Left ventricle myocardium inferior (tissue), 1 donor: ENCODE data around the gene SLC35D1. TPM values are rescaled to one million over a fixed set of nuclear protein-coding genes. Genes with fewer than 3 reads are reported as not detected.

ENCODE experiments used
- DNase-seq: peaks from one replicate; pipeline ENCODE4 v3.0.0-alpha.2; 2020
- H3K27ac ChIP-seq: fragments of 200-600 bp; replicated peaks from 2 replicates; pipeline ENCODE4 v1.8.0; 2021
- H3K27me3 ChIP-seq: fragments of 200-600 bp; 2 replicates; pipeline ENCODE4 v1.8.0; 2021; ENCODE audit warnings: low read depth
- H3K36me3 ChIP-seq: fragments of 200-600 bp; 2 replicates; pipeline ENCODE4 v1.8.0; 2021
- H3K4me1 ChIP-seq: fragments of 200-600 bp; 2 replicates; pipeline ENCODE4 v1.8.0; 2021
- H3K4me3 ChIP-seq: fragments of 200-600 bp; 2 replicates; pipeline ENCODE4 v1.8.0; 2021; ENCODE audit warnings: mild to moderate bottlenecking, moderate library complexity
- H3K9me3 ChIP-seq: fragments of 200-600 bp; replicated peaks from 2 replicates; pipeline ENCODE4 v1.8.0; 2021
- intact Hi-C: fragments of 100-400 bp; cut with micrococcal nuclease; formaldehyde crosslinking; loops from one replicate; pipeline ENCODE4 v1.11.0; 2022
- long read RNA-seq: library from polyadenylated mRNA; unstranded; transcript quantifications from one replicate; pipeline ENCODE4 v2.0.0, GENCODE V29; 2021
- total RNA-seq: library from RNA; stranded (reverse); fragmentation: NEBNext Ultra II Directional; extraction: Animal tissue kit (Norgen Biotek cat#: 25700); gene quantifications from one replicate; pipeline ENCODE4 v1.2.1, GENCODE V29; 2021
- TF ChIP-seq, protein P1 (sequence below): fragments of 200-600 bp; IDR thresholded peaks from 2 replicates; pipeline ENCODE4 v1.8.0; 2021; ENCODE audit warnings: antibody characterized with exemption, mild to moderate bottlenecking, borderline replicate concordance
- donor health status: DM: no; HTN: yes; CAD: no; lungs with severe emphysema.

SLC35D1 gene
- 2.6 TPM for total RNA-seq
- long read RNA-seq, partial matches to known transcripts, result 0 of 1 reads
- long read RNA-seq, other reads (novel, unspliced or antisense), result 1 of 1 reads

DNA sequence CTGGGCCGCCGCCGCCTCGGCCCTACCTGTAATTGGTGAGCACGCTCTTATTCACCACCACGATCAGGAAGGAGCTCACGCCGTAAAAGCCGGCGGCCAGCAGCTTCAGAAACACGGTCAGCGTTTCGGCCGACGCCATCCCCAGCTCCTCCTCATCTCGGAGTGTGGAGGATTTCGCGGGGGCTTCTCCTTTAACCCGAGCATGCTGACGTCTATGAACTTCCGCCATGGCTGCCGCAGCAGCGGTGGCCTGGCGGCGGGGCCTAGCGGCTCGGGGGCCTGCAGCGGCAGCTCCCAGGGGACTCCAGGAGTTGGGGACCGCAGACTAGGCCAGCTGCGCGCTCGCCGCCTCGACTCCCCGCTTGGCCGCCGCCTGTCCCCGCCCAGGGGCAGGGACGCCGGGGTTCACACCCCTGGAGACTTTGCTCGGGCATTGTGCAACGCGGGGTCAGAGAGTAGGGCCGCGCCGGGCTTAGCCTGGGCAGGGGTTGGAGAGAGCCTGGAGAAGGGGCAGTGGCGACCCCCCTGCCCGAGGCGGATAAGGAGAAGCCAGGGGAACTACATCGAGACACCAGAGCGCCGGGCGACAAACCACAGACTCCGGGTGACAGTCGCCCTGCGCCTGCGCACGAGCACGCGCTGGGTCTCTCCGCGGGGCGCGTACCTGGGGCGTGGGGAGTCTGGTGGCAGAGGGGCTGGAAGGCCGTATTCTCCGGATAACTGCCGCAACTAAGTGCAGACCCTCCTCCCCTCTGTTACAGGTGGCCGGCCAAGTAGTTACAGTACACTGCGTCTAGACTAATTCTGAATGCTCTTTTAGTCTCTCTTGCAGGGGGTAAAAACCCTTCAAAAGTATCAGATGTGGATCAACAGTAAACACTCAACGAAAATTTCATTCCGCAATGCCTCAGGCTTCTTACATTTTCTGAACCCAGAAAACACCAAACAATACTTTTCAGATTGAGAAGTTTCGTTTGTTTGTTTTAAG is at the start of gene SLC35D1:
TSS of gene SLC35D1 (minus strand) at position 364 of the 988 bp plus-strand sequence. CDS start at position 229, 135 bp downstream.
- Histone ChIP-seq H3K36me3 (peaks cover 21% of the 10 kb centered on the region), H3K4me3 (peak within 1 kb of the TSS; percentile 84), H3K9me3 (no peaks in the 10 kb centered on the region), H3K27ac (peak within 1 kb of the TSS; percentile 98), H3K4me1 (peaks cover 42% of the 10 kb centered on the region), H3K27me3 (no peaks in the 10 kb centered on the region)
- TF ChIP-seq, protein P1, sequence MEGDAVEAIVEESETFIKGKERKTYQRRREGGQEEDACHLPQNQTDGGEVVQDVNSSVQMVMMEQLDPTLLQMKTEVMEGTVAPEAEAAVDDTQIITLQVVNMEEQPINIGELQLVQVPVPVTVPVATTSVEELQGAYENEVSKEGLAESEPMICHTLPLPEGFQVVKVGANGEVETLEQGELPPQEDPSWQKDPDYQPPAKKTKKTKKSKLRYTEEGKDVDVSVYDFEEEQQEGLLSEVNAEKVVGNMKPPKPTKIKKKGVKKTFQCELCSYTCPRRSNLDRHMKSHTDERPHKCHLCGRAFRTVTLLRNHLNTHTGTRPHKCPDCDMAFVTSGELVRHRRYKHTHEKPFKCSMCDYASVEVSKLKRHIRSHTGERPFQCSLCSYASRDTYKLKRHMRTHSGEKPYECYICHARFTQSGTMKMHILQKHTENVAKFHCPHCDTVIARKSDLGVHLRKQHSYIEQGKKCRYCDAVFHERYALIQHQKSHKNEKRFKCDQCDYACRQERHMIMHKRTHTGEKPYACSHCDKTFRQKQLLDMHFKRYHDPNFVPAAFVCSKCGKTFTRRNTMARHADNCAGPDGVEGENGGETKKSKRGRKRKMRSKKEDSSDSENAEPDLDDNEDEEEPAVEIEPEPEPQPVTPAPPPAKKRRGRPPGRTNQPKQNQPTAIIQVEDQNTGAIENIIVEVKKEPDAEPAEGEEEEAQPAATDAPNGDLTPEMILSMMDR, result no peak
- intact Hi-C loops, result no loop called here
- DNase-seq, result peak; percentile 71

DNA sequence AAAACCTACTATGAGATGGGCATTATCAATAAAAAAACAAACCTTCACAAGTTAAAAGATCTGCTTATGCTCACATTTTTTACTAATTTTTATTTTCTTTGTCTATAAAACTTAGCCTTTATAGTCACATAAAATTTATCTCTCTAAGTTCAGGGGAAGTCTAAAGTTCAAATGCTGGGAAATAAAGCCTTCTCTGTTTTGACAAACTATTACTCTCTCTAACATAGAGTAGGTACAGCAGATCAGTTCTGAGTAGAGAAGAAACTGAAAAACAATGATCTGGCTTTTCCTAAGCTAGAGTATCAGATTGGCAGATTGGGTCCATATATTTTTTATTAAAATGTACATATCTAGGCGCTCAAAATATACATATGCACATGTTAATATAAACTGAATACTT is 49.6 kb upstream of the SLC35D1 start:
- DNase-seq, result no peak
- H3K27ac ChIP-seq, result no peak overlapping the region
- intact Hi-C loops, result no loop called here
- no peaks in the 10 kb centered on the region for H3K27me3 ChIP-seq
- no peaks in the 10 kb centered on the region for H3K36me3 ChIP-seq
- TF ChIP-seq, protein P1, result no peak
- no peaks in the 10 kb centered on the region for H3K9me3 ChIP-seq
- no peak overlapping the region for H3K4me3 ChIP-seq
- H3K4me1 ChIP-seq, result no peaks in the 10 kb centered on the region

DNA sequence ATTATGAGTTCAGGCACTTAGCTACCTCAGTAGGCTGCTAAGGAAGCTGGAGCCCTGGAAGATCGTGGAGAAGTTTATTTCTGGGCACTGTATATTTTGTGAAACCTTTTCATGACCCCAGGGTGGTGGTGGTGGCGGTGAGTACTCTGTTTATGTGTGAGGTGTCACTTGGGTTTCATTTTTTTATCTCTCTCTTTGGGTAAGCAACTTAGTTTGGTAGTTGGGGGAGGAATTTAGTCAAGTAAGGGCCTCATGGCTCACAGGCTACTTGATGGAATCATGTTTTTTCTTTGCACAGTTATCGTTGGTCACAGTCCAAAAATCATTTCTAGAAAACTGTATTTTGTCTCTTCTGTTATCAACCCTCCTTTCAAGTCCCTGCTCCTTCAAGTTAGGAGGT is 46.9 kb upstream of the SLC35D1 start:
- H3K36me3 ChIP-seq, result no peaks in the 10 kb centered on the region
- TF ChIP-seq, protein P1, result no peak
- no peak overlapping the region for H3K27ac ChIP-seq
- H3K27me3 ChIP-seq, result peaks cover 3% of the 10 kb centered on the region
- no peaks in the 10 kb centered on the region for H3K9me3 ChIP-seq
- no peak for DNase-seq
- no peak overlapping the region for H3K4me3 ChIP-seq
- H3K4me1 ChIP-seq, result no peaks in the 10 kb centered on the region
- intact Hi-C loops, result no loop called here

DNA sequence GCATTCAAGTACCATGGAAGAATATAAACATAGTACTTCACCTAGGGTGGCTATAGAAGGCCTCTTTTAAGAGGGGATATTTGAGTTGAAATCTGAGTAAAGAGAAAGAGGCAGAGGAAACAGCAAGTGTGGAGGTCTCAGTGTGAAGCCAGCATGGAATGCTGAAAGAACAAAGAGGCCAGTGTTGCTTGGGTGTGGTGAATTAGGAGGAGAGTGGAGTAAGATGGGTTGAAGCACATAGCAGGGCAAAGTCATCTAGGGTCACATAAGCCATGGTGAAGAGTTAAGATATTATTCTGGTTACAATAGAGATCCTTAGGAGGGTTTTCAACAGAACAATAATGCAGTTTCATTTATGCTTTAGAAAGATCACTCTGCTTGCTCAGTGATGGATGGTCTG is 43.4 kb upstream of the SLC35D1 start:
- H3K27ac ChIP-seq, result no peak overlapping the region
- H3K4me3 ChIP-seq, result no peak overlapping the region
- no peaks in the 10 kb centered on the region for H3K4me1 ChIP-seq
- no peaks in the 10 kb centered on the region for H3K9me3 ChIP-seq
- TF ChIP-seq, protein P1, result no peak
- no peak for DNase-seq
- peaks cover 17% of the 10 kb centered on the region for H3K27me3 ChIP-seq
- H3K36me3 ChIP-seq, result no peaks in the 10 kb centered on the region
- intact Hi-C loops, result no loop called here

DNA sequence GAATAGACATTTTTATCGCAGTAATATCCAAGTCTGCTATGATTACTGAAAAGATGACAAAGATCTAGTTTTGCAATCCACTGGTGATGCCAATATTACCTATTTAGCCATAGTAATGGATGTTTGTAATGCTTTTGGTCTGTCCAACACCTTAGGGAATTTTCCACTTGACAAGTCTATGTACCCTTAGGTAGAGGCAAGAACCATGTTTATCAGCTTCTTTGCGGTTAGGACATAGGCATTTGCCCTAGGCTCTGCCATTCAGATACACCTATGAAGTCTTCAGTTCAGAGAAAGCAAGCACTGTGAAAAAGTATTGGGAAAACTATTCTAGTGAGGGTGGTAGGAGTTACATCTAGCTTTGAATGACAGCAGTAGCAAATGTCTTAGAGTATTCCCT is 40.2 kb upstream of the SLC35D1 start:
- Histone ChIP-seq H3K27me3 (peaks cover 22% of the 10 kb centered on the region), H3K9me3 (no peaks in the 10 kb centered on the region), H3K36me3 (no peaks in the 10 kb centered on the region), H3K27ac (no peak overlapping the region), H3K4me1 (no peaks in the 10 kb centered on the region), H3K4me3 (no peak overlapping the region)
- TF ChIP-seq, protein P1, result no peak
- no peak for DNase-seq
- intact Hi-C loops, result no loop called here
